Ishikawa (cell line): ENCODE measurements around the gene CPEB4.

Source experiments
- EGR1 ChIP-seq: IDR thresholded peaks from 2 replicates; pipeline ENCODE4 v1.6.1; 2012
- RAD21 ChIP-seq: IDR thresholded peaks from 2 replicates; pipeline ENCODE4 v1.6.1; 2012; ENCODE audit warnings: low read depth
- TF ChIP-seq, protein P1 (sequence below): IDR thresholded peaks from 2 replicates; pipeline ENCODE4 v1.6.1; 2012
- TF ChIP-seq, protein P2 (sequence below): IDR thresholded peaks from 2 replicates; pipeline ENCODE4 v1.6.1; 2012; ENCODE audit warnings: low read depth, mild to moderate bottlenecking

DNA sequence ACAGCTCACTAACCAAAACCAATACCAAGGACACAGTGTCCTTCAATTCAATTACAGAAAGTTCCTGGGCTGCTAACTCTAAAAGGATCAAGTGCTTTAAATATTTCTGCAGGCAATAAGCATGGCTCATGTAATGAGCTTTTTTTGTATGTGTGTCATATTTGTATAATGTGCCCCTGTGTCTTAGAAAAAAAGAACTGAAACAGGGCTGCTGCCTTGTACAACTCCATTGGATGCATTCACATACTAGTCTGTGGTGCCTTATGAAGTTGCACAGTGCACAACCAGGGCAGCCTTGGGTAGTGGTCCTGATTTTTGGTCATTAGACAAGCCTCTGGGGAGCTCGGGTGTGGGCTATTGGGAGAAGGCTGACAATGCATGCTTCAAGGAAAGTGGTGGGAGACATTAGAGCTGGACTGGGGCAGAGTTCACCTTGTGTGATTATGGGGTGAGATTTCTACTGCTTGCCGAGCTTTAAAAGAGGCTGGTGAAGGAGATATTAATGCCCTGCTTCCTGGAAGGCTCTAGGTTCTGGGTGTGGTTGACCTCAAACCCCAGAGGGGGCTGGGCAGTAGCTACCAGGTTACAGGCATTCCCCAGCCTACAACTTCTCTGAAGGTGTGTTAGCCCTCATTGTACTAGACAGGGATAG, 3.6 kb upstream of the CPEB4 start:
- TF ChIP-seq, protein P1, sequence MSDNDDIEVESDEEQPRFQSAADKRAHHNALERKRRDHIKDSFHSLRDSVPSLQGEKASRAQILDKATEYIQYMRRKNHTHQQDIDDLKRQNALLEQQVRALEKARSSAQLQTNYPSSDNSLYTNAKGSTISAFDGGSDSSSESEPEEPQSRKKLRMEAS: no peak
- TF ChIP-seq EGR1 (no peak), RAD21 (no peak)
- TF ChIP-seq, protein P2, sequence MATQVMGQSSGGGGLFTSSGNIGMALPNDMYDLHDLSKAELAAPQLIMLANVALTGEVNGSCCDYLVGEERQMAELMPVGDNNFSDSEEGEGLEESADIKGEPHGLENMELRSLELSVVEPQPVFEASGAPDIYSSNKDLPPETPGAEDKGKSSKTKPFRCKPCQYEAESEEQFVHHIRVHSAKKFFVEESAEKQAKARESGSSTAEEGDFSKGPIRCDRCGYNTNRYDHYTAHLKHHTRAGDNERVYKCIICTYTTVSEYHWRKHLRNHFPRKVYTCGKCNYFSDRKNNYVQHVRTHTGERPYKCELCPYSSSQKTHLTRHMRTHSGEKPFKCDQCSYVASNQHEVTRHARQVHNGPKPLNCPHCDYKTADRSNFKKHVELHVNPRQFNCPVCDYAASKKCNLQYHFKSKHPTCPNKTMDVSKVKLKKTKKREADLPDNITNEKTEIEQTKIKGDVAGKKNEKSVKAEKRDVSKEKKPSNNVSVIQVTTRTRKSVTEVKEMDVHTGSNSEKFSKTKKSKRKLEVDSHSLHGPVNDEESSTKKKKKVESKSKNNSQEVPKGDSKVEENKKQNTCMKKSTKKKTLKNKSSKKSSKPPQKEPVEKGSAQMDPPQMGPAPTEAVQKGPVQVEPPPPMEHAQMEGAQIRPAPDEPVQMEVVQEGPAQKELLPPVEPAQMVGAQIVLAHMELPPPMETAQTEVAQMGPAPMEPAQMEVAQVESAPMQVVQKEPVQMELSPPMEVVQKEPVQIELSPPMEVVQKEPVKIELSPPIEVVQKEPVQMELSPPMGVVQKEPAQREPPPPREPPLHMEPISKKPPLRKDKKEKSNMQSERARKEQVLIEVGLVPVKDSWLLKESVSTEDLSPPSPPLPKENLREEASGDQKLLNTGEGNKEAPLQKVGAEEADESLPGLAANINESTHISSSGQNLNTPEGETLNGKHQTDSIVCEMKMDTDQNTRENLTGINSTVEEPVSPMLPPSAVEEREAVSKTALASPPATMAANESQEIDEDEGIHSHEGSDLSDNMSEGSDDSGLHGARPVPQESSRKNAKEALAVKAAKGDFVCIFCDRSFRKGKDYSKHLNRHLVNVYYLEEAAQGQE: no peak
